Uterus (tissue), 2 donors: ENCODE measurements around the gene MID1IP1.

Experiments used
- CTCF ChIP-seq, 4 experiments: fragments of 200-600 bp in 2 of 4; fragments of 450-650 bp in 2 of 4; sonication (generic) in 2 of 4; IDR thresholded peaks; one replicate each; pipeline ENCODE4 v1.5.1; 2016 to 2019; ENCODE audit warnings: antibody characterized with exemption in 4 of 4, mild to moderate bottlenecking in 2 of 4, moderate library complexity in 1 of 4
- POLR2A ChIP-seq, 2 donors: fragments of 450-650 bp; IDR thresholded peaks; one replicate each; pipeline ENCODE4 v1.6.1; 2016; ENCODE audit warnings: antibody characterized with exemption in 2 of 2, mild to moderate bottlenecking in 1 of 2, moderate library complexity in 1 of 2

DNA sequence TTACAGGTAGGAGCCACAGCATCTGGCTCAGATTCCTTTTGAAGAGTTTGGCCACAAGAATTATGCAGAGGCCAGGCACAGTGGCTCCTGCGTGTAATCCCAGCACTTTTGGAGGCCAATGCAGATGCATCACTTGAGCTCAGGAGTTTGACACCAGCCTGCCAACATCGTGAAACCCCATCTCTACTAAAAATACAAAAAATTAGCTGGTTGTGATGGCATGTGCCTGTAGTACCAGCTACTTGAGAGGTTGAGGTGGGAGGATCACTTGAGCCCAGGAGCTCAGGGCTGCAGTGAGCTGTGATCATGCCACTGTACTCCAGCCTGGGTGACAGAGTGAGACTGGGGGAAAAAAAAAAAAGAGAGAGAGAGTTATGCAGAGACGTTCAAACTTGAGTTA is 53.0 kb downstream of the MID1IP1 start:
- TF ChIP-seq CTCF (IDR thresholded peaks at IDR 0.05), result no peak
- no peak for TF ChIP-seq POLR2A (IDR thresholded peaks at IDR 0.05)
